Keratinocyte (primary cell): ENCODE measurements around the gene UROC1.

ENCODE experiments used
- EZH2 ChIP-seq: IDR thresholded peaks from one replicate; pipeline ENCODE4 v1.6.1; 2012; ENCODE audit warnings: inconsistent platforms, mild to moderate bottlenecking, low read length, moderate library complexity
- TF ChIP-seq, protein P1 (sequence below), 3 experiments: IDR thresholded peaks in 1 of 3; conservative IDR thresholded peaks in 1 of 3; optimal IDR thresholded peaks in 1 of 3; 2 replicates in 2 of 3; 3 replicates in 1 of 3; pipeline versions ENCODE3 to v1.5.1; 2011; ENCODE audit warnings: low read length in 3 of 3, mild to moderate bottlenecking in 3 of 3, moderate library complexity in 2 of 3, control low read depth in 1 of 3, inconsistent platforms in 1 of 3; ENCODE audit not compliant: insufficient read depth in 2 of 3; ENCODE audit errors: extremely low read depth in 1 of 3

DNA sequence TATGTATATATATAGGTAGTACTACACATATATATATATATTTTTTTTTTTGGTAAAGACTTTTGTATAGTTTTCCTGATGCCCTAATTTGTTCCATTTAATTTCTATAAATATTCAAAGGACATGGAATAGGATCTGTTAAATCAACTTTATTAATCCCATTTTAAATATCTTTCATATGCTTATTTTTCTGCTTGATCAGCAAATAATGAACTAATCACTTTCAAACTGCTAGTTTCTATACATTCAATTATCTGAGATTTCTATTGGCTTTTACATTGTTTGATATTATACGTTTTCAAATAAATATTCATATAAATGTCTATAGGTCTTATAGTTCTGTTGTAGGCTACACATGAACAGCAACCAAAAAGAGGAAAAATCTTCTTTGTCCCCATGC lies 63.5 kb downstream of the UROC1 start:
- no peak for TF ChIP-seq EZH2
- TF ChIP-seq, protein P1, sequence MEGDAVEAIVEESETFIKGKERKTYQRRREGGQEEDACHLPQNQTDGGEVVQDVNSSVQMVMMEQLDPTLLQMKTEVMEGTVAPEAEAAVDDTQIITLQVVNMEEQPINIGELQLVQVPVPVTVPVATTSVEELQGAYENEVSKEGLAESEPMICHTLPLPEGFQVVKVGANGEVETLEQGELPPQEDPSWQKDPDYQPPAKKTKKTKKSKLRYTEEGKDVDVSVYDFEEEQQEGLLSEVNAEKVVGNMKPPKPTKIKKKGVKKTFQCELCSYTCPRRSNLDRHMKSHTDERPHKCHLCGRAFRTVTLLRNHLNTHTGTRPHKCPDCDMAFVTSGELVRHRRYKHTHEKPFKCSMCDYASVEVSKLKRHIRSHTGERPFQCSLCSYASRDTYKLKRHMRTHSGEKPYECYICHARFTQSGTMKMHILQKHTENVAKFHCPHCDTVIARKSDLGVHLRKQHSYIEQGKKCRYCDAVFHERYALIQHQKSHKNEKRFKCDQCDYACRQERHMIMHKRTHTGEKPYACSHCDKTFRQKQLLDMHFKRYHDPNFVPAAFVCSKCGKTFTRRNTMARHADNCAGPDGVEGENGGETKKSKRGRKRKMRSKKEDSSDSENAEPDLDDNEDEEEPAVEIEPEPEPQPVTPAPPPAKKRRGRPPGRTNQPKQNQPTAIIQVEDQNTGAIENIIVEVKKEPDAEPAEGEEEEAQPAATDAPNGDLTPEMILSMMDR (optimal IDR thresholded peaks at IDR 0.05 in 1 of 3, IDR thresholded peaks at IDR 0.05 in 1 of 3, conservative IDR thresholded peaks at IDR 0.05 in 1 of 3; ENCODE audit: extremely low read depth in 1 of 3, insufficient read depth in 2 of 3, low read length in 3 of 3): no peak
